Adrenal gland (tissue), 5 donors: ENCODE data around the gene LMNTD2.

ENCODE experiments used
- POLR2A ChIP-seq, 2 donors: fragments of 450-650 bp; IDR thresholded peaks; one replicate each; pipeline ENCODE4 v1.6.1; 2017; ENCODE audit warnings: antibody characterized with exemption in 2 of 2, mild to moderate bottlenecking in 2 of 2, moderate library complexity in 1 of 2
- TF ChIP-seq, protein P1 (sequence below), 6 experiments: fragments of 450-650 bp in 4 of 6; fragments of 200-600 bp in 2 of 6; sonication (generic) in 1 of 6; IDR thresholded peaks; 1 replicate in 5 of 6; 2 replicates in 1 of 6; pipeline versions ENCODE4 v1.5.1 to v1.8.0; 2016 to 2021; ENCODE audit warnings: antibody characterized with exemption in 6 of 6, mild to moderate bottlenecking in 2 of 6, moderate library complexity in 1 of 6
- donor health status: DM: no; HTN: no; CAD: no.

DNA sequence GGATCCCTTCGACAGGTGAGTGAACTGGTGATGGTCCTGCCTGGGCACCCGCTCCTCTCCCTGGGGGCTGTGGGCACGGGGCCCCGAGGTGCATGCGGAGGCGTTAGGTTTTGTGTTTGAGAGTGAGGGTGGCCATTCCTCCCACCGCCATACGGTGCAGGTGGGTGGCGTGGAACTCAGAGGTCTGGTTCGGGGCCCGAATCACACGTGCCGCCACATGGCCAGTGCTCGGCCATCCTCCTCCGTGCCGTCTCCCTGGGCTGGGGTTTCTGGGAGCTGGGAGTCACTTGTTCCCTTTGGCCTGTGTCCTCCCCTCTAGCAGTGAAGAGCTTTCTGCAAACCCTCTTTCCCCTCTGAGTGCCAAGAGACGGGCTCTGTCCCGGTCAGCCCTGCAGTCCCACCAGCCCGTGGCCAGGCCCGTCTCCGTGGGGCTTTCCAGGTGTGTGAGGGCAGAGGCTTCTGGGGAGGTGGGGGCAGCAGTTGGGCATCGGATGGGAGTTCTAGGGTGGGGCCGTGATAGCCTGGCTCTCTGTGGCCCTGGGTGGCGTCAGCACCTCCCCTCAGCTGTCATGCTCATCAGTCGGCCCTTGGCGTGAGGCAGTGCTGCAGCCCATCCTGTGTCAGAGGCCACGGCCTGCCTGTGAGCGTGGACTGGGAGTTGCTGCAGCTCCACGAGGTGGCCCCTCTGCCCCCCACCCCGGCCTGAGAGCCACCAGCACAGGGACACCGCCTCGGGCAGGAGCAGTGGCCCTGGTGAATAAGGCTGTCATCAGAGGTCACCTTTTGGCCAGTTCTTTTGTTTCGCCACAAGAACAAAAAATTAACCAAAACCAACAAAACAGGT is 45.0 kb upstream of the LMNTD2 start:
- TF ChIP-seq POLR2A (IDR thresholded peaks at IDR 0.05) = no peak
- TF ChIP-seq, protein P1, sequence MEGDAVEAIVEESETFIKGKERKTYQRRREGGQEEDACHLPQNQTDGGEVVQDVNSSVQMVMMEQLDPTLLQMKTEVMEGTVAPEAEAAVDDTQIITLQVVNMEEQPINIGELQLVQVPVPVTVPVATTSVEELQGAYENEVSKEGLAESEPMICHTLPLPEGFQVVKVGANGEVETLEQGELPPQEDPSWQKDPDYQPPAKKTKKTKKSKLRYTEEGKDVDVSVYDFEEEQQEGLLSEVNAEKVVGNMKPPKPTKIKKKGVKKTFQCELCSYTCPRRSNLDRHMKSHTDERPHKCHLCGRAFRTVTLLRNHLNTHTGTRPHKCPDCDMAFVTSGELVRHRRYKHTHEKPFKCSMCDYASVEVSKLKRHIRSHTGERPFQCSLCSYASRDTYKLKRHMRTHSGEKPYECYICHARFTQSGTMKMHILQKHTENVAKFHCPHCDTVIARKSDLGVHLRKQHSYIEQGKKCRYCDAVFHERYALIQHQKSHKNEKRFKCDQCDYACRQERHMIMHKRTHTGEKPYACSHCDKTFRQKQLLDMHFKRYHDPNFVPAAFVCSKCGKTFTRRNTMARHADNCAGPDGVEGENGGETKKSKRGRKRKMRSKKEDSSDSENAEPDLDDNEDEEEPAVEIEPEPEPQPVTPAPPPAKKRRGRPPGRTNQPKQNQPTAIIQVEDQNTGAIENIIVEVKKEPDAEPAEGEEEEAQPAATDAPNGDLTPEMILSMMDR (IDR thresholded peaks at IDR 0.05) = no peak
